Measurements from ENCODE around the gene LRRC47.
"Not testable (repeated sequence)": the region's sequence is repeated elsewhere in the genome, so short reads cannot be mapped to it uniquely, and the experiment has no call there.

The LRRC47 gene

GRCh38 chr1:3814771-3815561 lies 18.7 kb upstream of the LRRC47 start:
- DNase-seq, result no peak

GRCh38 chr1:3814065-3814464 lies 17.8 kb upstream of the LRRC47 start:
- no peak for DNase-seq

- no peak for DNase-seq
Observed at GRCh38 chr1:3811595-3811911, 15.3 kb upstream of the LRRC47 start.

GRCh38 chr1:3810149-3810761 lies 14.0 kb upstream of the LRRC47 start:
- DNase-seq, result not testable (repeated sequence)

GRCh38 chr1:3809680-3810079 lies 13.4 kb upstream of the LRRC47 start:
- no peak for DNase-seq

GRCh38 chr1:3807769-3808168 lies 11.5 kb upstream of the LRRC47 start:
- DNase-seq, result no peak

- DNase-seq, result no peak
Observed at GRCh38 chr1:3805038-3805437, 8.7 kb upstream of the LRRC47 start.

- not testable (repeated sequence) for DNase-seq
Observed at GRCh38 chr1:3804627-3804944, 8.3 kb upstream of the LRRC47 start.

- no peak for DNase-seq
Observed at GRCh38 chr1:3803905-3804626, 7.8 kb upstream of the LRRC47 start.

- not testable (repeated sequence) for DNase-seq
Observed at GRCh38 chr1:3800795-3801194, 4.5 kb upstream of the LRRC47 start.

GRCh38 chr1:3799976-3800685 lies 3.8 kb upstream of the LRRC47 start:
- DNase-seq, result no peak

- no peak for DNase-seq
Observed at GRCh38 chr1:3795453-3796214, 664 bp downstream of the LRRC47 start.

GRCh38 chr1:3790952-3791351 lies 5.3 kb downstream of the LRRC47 start:
- DNase-seq, result no peak

- DNase-seq, result no peak
Observed at GRCh38 chr1:3790500-3790923, 5.8 kb downstream of the LRRC47 start.

GRCh38 chr1:3789421-3790300 lies 6.6 kb downstream of the LRRC47 start:
- no peak for DNase-seq

- DNase-seq, result no peak
Observed at GRCh38 chr1:3788756-3789420, 7.4 kb downstream of the LRRC47 start.

- no peak for DNase-seq
Observed at GRCh38 chr1:3787745-3788605, 8.3 kb downstream of the LRRC47 start.

GRCh38 chr1:3787349-3787715 lies 9.0 kb downstream of the LRRC47 start:
- DNase-seq, result no peak

GRCh38 chr1:3786468-3787348 lies 9.6 kb downstream of the LRRC47 start:
- no peak for DNase-seq
